ENCODE results near the gene ITGBL1.
"Not testable (repeated sequence)": the region's sequence is repeated elsewhere in the genome, so short reads cannot be mapped to it uniquely, and the experiment has no call there.

ITGBL1 gene

DNA sequence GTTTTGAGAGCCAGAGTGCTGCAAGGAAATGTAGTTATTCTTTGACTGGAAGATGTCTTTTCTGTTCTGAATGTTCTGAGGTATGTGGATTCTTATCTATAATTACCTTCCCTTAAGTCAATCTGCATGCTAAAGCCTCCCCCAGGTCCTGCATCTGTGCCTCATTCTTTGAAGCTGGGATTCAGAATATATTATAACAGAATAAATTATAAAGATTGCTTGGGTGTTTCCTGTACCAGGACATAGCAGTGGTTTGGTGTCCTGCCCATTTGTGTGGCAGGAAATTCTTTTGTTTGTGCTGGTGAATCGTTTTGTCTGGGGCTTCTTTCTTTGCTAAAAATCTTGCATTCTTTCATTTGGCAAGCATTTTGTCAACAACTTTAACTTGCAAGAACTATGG, 60.2 kb downstream of the ITGBL1 start:
- DNase-seq (ENCODE audit: low spot score) = no peak

DNA sequence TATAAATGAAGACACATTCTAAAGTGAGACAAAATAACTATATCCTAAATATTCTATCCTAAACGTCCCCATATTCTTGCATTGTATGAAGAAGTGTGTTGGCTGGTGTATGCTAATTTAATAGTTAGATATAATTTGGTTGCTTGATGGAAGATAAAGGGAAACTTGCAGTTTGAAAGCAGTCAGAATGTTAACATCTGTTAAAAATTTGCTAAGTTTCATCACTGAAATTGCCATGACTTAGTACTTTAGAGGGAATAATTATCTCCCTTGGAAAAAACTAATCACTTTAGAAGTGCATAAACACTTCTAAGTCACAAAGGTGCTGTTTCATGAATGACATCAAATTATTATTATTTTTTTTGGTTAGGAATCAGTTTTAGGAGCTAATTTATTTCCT, 61.6 kb downstream of the ITGBL1 start:
- DNase-seq (ENCODE audit: low spot score) = no peak

DNA sequence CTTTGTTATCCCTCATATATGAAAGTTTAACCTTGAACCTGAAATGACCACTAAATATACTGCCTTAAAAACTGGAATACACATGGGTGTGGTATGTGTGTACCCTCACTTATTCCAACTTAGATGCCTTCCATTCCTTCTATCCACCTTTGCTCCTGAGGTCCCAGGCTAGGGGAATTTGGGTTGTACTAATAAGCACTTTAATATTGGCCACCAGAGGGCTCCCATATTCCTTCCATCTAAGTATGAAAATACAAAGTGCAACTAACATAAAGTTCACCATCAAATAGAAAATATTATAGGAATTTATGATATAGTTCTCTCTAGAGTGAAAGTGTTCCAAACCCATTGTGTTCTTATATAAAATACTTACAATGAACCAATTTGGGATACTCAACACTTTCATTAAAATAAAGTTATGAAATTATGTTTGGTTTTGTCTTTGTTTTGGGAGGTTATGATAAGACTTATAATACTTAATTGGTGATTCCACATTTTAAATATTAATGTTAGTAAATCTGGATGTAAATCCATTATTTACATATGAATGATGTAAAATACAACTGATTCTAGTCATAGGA, 62.3 kb downstream of the ITGBL1 start:
- no peak for DNase-seq (ENCODE audit: low spot score)

DNA sequence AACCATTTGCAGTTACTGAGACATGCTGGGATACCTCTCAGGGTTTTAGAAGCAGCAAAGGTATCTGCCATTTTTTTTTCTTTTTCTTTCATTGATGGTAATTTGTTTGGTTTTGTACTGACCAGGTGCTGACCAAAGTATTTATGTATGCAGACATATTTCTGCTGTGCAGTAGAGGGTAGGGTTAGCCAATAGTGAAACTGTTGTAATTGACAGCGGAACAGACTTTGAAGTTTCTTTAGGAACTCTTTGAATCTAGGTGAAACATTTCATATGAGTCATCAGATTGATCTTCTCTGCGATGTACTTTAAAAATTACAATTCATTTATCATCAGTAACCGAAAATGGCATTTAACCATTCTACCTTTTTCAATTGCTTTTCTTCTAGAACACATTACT, 63.0 kb downstream of the ITGBL1 start:
- no peak for DNase-seq (ENCODE audit: low spot score)

DNA sequence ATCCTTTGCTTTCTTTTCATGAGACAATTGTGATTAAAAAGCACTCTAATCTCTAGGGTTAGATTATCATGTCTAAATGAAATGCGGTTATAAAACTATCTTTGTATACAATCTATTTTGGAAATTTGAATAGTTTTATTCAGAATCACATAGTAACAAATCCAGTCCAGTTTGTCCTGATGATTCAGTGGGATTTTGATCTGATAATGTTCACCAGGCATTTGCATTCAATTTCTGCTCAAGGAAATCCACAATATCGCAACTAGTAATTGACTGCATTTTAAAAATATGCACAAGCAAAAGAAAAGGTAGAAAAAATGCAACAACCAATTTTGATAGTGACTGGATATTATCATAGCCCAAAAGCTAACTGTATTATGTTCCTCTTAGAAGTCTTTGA, 63.8 kb downstream of the ITGBL1 start:
- no peak for DNase-seq (ENCODE audit: low spot score)

DNA sequence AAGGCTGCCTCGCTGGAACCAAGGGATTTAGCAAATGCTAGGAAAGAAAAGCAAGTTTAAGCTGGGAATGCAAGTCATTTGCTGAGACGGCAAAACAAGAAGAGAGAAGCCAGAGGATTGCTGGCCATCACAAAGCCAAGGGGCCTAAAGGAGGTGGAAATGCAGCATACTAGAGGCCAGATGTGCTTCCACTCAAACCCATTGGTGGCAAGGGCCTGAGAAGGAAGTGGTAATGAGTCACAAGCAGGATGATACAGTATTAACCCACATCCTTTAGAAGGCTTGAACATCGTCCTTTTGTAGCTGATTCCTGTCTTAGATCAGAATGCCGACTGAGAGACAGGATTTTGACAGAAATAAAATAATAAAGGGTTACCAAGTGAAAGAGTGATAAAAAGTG, 68.2 kb downstream of the ITGBL1 start:
- DNase-seq (ENCODE audit: low spot score) = no peak

DNA sequence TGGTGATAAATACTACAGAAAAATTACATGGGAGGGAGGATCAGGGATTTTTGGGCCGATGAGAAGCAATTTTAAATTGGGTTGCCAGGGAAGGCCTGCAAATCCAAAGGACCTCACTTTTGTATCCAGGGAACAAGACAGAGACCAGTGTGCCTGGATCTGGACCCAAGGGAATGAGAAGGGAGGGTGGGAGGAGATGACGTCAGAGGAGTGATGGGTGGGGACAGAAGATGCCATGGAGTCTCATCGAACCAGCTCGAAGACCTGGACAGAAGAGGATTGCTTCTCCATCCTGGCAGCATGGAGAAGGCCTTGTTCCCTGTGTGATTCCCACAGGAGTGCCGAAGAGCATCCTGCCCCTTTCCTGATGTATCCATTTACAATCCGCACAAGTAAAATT, 68.9 kb downstream of the ITGBL1 start:
- DNase-seq (ENCODE audit: low spot score) = no peak

DNA sequence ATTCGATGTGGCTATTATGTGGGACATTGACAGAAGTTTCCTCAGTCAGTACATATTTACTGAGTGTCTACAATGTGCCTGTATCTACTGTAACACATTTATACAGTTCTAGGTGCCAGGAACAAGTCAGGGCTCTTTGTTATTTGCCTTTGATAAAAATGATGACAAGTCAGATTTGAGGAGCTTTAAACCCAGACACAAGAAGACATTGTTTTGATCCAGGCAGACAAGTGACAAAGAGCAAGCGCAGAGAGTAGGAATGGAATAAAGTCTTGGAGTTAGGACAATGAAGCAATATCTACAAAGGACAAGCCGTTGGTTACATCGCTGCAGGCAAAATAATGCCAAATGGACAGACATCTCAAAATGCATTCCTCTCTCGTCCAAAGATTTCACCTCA, 70.1 kb downstream of the ITGBL1 start:
- DNase-seq (ENCODE audit: low spot score) = no peak

DNA sequence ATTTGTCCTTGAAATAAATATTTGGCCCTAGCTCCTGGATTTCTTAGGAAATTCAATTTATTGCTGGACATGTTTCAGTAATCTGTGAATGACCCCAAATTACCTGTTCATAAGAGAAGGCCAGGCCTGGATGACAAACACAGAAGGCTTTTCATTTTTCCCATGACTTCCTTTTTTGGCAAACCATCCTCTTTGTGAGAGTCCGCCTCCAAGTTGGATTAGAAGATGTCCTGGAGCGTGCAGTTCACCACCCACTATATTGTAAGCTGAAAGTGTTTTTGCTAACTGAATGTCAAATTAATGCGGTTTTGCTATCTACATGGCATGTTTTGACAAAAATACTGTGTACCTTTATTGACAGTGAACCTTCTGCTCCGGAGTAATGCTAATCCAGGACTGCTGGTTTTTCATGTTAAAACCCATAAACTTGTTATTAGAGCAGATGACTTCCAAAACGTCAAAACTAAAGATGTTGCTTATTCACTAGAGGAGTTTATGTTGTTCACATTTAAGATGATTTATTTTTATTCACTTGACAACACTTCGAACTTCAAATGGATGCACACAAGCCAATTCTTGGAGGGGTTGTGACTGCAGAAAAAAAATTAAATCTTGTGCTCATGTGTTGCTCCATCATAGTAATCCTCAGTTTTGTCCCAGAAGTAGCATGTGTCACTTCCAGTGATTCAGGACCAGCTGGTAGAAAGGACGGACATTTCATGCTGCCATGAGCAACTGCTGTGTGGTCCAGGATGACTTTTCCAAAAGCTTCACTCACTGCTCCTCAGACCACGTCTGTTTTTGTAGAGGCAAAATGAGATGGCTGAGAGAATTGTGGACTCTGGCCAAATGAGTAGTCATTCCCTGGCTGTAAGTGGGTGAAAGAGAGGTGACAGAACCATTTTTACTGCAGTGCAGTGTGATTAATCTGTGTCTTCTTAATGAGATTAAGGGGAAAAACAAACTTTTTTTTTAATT, 71.0 kb downstream of the ITGBL1 start:
- peak; percentile 44 for DNase-seq (ENCODE audit: low spot score)

DNA sequence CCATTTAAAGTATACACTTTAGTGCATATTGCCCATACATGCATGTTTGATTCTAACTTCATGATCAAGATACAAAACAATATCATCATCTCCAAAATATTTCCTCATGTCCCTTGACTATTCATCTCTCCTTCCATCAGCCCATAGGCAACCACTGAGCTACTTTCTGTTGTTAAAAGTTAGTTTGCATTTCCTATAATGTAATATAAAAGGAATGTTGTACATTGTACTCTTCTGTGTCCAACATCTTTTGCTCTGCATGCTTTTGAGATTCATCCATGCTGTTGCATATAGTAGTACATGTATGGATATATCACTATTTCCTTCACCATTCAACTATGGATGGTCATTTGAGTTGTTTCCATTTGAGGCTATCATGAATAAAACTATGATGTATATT, 74.7 kb downstream of the ITGBL1 start:
- no peak for DNase-seq (ENCODE audit: low spot score)

DNA sequence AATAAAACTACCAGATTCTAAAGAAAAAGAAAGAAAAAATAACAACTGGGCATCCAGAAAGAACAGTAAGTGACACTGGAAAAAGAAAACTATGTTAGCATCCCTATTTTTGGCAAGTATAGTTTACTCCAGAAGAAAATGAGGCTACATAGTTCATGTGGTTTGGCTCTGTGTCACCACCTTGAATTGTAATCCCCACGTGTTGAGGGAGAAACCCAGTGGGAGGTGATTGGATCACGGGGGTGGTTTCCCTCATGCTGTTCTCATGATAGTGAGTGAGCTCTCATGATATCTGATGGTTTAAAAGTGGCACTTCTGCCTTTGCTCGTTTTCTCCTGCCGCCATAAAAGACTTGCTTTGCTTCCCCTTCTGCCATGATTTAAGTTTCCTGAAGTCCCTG, 76.9 kb downstream of the ITGBL1 start:
- no peak for DNase-seq (ENCODE audit: low spot score)

DNA sequence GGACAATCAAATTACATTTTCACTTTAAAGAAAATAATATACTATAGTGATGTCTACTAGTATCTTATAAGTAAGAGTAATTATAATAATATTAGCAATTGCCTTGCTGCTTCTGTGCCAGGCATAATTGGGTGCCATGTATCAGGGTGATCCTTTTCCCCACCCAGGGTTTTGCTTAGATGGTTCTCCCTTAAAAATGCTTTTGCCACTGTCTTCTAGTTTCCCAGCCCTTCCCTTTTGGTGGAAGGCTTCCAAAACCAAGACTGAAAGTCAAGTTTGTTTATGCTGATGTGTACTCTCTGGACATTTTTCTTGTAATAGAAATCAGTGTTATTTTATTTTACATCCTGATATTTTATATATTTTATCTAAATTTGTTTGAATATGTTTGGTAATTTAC, 77.8 kb downstream of the ITGBL1 start:
- DNase-seq (ENCODE audit: low spot score) = no peak

DNA sequence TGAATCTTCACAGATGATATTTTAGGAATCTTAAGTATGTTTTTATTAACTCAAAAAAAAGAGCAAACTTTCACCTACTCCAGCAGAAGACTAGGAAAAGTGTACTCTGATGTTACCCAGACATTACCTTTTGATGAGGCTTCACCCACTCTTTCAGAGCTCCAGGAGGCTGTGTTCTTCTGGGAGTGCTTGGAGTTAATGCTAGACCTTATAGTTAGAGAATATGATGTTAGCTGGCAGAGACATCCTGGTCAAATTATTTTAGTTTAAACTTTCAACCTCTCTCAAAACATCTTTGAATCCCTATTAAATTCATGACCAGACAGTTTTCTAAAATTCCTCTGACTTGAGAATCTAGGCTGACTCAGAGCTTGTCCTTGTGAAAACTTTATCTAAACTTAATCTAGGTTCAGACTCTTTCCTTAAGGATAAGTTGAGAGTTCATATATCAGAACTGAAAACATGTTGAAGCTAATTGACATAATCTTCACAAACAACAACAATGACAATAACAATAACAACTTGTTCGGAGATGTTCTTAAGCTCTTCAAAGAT, 82.8 kb downstream of the ITGBL1 start:
- no peak for DNase-seq (ENCODE audit: low spot score)

DNA sequence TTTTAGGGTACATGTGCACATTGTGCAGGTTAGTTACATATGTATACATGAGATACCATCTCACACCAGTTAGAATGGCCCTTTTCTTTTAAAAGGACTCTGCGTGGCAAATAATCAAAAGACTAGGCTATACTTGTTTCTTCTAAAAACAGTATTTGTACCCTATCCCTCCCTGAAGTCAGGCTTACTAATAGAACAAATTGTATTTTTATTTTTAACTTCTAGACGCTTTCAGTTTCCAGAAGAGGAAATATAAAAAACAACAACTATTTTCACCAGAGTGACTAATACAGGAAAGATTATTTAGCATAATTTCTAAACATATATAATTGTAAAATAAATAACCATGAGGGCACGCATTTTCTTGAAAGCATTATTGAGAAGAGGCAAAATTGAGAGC, 83.6 kb downstream of the ITGBL1 start:
- DNase-seq (ENCODE audit: low spot score) = no peak

DNA sequence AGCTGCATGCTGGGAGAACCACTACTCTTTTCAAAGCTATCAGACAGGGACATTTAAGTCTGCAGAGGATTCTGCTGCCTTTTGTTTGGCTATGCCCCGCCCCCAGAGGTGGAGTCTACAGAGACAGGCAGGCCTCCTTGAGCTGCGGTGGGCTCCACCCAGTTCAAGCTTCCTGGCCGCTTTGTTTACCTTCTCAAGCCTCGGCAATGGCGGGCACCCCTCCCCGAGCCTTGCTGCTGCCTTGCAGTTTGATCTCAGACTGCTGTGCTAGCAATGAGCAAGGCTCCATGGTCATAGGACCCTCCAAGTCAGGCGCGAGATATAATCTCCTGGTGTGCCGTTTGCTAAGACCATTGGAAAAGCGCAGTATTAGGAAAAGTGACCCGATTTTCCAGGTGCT, 92.1 kb downstream of the ITGBL1 start:
- DNase-seq (ENCODE audit: low spot score) = not testable (repeated sequence)

DNA sequence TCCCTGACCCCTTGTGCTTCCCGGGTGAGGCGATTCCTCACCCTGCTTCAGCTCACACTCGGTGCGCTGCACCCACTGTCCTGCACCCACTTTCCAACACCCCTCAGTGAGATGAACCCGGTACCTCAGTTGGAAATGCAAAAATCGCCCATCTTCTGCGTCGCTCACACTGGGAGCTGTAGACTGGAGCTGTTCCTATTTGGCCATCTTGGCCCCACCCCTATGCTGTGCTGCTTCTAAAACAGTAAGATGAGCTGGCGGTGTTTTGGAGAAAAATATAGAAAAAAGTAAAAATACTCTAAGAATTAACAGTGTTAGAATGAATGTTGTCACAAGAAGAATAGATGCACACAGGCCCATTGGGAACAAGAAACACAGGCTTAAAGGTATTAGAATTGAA, 92.5 kb downstream of the ITGBL1 start:
- DNase-seq (ENCODE audit: low spot score) = no peak

DNA sequence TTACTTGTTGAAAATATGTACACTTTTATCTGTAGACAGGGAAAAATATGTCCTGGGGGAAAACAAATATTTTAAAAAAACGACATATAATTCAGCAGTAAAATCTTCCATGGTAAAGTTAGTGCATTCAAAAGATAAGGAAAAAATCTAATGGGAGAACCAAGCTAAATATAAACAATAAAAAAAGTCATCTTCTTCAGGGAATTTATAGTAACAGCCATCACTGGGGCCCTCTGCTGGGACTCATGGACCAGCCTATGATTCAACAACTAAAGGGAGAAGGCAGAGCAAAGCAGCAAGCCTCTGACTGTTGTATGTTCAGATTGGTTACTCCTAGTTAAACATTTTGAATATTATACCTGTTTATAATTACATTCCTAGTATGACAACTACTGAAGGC, 93.0 kb downstream of the ITGBL1 start:
- DNase-seq (ENCODE audit: low spot score) = no peak

DNA sequence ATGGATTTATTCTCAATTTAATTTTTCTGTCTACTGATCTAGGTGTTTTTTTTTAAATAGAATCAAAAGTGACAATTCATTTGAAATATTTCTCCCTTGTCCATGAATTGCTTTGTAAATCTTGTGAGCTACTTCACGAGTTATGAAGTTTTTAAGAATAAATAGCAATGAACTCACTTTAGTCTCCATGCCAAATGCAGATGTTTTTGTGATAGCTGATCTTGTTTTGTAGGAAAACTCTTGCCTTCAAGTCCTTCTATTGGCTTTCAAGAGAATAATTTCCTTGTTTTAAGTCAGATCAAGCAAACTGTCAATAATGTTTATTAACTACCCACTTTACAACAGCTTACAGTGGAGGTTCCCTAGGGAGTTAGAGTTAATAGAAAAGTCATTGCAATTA, 99.8 kb downstream of the ITGBL1 start:
- no peak for DNase-seq (ENCODE audit: low spot score)

DNA sequence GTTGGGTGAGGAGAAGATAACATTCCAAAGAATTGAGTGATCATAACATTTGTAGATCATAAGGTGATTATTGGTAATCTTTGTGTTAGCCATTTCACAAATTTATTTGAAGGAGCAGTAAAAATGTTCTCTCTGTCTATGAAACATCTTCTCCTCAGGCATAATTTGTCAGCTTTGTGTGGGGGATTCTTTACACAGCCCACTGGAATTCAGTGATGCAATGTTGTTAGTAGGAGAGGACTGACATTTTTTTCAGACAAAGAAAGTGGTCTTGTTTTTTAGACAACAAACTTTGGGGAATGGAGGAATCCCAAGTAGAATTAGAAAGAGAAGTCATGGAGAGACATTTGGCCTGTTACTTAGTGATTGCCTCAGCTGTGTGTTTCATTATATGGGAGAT, 100.3 kb downstream of the ITGBL1 start:
- DNase-seq (ENCODE audit: low spot score) = no peak

DNA sequence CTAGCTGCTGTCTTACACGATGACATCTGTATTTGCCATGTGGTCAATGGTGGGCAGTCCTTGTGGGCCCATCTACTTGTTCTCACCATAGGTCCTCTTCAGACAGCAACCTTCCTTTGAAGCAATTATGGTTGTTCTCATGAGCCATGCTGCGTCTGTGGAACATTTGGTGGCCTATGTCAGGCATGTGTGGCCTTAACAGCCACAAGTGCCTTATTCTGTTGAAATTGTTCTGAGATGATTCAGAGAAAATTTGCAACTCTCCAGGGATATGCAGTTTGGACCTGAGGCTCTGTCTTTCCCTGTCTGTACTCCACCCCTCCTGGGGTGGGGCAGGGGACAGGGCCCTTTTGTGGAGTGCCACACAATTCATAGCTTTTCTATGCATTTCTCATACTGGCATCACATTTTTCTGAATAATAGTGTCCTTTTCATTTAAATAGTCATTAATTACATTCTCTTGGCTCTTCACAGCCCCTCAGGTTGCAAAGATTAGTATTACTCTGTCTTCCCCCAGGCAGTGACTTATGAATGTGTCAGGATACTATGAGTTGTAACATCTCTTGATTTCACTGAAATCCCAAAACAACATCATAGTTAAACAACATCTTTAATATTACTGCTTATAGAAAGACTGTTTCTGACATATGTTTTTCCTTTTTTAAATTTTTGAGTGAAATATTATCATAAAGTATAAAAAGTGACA, 102.1 kb downstream of the ITGBL1 start:
- DNase-seq (ENCODE audit: low spot score) = no peak

DNA sequence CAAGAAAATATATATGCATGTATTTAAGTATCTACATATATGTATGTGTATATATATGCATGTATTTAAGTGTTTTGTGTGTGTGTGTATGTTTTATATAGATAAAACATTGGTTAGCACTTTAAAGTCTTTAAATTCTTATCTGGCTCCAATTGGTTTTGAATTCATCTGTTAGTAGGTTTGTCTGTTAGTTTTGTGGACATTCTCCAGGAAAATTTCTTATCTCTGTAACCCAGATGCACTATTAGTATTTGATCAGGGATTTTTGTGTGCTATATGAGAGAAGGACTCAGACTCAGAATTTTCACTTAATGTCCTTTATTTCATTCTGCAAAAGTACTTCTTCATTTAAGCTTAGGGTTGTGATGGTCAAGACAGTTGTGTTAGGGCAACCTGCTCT, 103.1 kb downstream of the ITGBL1 start:
- DNase-seq (ENCODE audit: low spot score) = no peak

DNA sequence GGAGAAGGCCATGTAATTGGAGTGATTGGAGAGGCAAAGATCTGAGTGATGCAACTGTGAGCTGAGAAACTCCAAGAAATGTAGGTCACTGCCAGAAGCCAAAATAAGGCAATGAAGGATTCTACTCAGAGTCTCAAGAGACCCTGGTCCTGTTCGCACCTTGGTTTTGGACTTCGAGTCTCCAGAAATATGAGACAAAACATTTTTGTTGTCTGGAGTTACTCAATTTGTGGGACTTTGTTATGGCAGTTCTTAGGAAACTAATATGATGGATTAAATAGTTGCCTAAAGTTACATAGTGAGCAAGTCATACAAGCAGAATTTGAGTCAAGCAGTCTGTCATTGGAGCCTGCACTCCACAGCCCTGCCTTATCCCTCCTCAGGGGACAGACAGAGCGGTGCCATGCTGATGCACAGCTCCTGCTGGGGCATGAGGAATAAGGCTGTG, 104.2 kb downstream of the ITGBL1 start:
- DNase-seq (ENCODE audit: low spot score) = peak; percentile 9

DNA sequence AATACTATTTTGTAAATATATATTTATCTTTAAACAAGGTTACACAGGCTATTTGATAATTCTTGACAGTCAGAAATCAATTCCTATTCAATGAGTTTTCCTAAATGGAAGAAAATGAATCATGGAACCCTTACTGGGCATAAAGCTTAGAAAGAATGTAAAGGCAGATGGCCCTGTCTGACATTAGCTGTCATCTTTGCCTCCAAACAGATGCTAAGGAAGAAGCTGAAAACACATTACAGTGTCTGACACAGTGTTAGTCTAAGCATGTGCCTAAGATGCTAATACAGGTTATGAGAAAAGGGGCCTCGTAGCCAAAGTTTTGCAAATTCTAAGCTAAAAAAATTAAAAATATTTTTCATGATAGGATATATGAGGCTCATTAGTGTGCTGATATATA, 112.8 kb downstream of the ITGBL1 start:
- DNase-seq (ENCODE audit: low spot score) = no peak

Data from AG08396 (cell line).